Mucosa of gallbladder (tissue), 1 donor: ENCODE measurements around the gene MBTPS1. TPM values are rescaled to one million over a fixed set of nuclear protein-coding genes. Genes with fewer than 3 reads are reported as not detected.
"Not testable (repeated sequence)": the region's sequence is repeated elsewhere in the genome, so short reads cannot be mapped to it uniquely, and the experiment has no call there.

Source experiments
- DNase-seq: peaks from one replicate; pipeline ENCODE4 v3.0.0-alpha.2; 2020; ENCODE audit warnings: low spot score
- total RNA-seq: library from RNA; stranded (reverse); gene quantifications from one replicate; pipeline ENCODE4 v1.2.1, GENCODE V29; 2021
- donor health status: DM: no; HTN: no; CAD: no.

The MBTPS1 gene
- total RNA-seq, 1 donor from 2014 or later: 87.6 TPM

DNA sequence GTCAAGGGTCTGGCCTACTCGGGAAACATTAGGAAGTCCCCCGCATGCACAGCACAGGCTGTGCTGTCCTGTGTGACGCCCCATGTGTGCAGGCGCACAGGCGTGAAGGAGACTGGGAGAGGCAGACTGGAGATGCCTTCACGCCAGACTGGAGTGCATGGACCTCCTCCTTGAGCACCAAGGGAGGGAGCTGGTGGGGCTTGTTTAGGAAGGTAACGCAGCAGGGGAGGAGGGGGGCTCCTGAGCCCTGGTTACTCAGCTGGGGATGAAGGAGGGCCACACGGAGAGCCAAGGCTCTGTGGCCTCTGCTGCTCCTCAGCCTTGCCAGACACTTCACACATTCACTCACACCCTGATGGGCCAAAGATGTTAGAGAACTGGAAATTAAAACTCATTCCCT, 20.5 kb upstream of the MBTPS1 start:
- no peak for DNase-seq

GRCh38 chr16:84136331-84137125, 19.8 kb upstream of the MBTPS1 start:
- no peak for DNase-seq

GRCh38 chr16:84132527-84133285, 16.0 kb upstream of the MBTPS1 start:
- no peak for DNase-seq

DNA sequence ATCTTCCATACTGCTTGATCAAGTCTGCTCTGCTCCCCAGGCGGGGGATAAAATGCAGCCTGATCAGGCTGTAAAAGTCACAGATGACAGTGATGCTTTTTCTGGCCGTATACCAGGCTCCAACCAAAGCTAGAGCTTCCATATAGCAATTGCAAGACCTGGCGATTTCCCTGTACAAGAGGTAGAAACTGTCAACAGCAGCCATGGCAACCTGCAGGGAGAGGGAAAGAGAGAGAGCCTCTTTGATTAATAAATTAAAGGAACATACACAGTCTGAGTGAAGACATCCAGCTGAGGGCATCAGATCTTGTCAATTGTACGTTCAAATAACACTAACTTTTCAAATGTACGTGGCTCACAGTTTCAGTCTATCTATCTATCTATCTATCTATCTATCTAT, 14.4 kb upstream of the MBTPS1 start:
- DNase-seq: no peak

- no peak for DNase-seq
Observed at GRCh38 chr16:84124257-84125073, 7.7 kb upstream of the MBTPS1 start.

DNA sequence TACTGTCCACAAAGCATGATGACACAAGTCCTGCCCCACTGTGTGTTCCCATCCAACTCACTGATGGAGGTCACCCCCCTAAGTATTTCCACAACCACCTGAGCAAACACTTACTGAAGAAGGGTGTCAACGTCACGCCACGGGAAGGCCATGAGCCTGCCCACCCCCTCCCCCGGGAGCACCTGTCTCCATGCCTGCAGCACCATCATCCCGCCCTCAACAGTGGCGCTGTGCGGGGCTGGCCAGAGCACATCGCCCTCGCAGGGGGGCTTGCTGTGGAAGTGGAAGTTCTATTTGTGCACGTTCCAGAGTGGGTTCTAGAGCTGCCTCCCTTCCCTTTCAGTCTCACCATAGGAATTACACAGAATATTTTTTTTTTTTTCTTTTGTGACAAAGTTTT, 4.3 kb upstream of the MBTPS1 start:
- no peak for DNase-seq

DNA sequence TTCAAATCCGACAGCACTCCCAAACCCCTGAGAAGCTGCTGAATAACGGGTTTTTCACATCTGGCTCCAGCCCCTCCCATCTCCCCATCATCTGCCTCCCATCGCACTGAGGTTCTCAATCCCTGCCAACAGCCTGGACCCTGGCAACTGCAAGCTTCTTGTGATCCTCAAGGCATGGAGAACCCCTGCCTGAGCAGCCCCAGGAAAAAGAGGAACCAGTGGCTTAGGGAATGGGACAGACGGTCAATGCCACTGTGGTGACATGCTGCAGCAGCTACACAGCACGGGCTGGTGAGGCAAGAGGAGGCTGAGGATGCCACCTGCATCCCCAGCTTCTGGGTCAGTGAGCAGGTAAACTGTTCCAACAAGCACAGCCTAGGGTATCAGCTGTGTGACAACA, 3.3 kb upstream of the MBTPS1 start:
- no peak for DNase-seq

GRCh38 chr16:84119368-84119767, 2.6 kb upstream of the MBTPS1 start:
- DNase-seq: no peak

DNA sequence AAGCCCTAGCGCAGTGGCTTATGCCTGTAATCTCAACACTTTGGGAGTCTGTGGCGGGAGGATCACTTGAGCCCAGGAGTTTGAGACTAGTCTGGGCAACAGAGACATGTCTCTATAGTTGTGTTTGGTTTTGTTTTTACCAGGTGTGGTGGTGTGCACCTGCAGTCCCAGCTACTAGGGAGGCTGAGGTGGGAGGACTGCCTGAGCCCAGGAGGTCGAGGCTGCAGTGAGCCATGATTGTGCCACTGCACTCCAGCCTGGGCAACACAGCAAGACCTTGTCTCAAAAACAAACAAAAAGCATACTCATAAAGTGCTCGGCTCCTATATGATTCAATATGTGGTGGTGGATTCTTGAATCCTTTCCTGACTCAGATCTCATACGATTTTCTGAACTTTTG, 1.6 kb upstream of the MBTPS1 start:
- DNase-seq: not testable (repeated sequence)

GRCh38 chr16:84117494-84117843, 727 bp upstream of the MBTPS1 start:
- DNase-seq: no peak

DNA sequence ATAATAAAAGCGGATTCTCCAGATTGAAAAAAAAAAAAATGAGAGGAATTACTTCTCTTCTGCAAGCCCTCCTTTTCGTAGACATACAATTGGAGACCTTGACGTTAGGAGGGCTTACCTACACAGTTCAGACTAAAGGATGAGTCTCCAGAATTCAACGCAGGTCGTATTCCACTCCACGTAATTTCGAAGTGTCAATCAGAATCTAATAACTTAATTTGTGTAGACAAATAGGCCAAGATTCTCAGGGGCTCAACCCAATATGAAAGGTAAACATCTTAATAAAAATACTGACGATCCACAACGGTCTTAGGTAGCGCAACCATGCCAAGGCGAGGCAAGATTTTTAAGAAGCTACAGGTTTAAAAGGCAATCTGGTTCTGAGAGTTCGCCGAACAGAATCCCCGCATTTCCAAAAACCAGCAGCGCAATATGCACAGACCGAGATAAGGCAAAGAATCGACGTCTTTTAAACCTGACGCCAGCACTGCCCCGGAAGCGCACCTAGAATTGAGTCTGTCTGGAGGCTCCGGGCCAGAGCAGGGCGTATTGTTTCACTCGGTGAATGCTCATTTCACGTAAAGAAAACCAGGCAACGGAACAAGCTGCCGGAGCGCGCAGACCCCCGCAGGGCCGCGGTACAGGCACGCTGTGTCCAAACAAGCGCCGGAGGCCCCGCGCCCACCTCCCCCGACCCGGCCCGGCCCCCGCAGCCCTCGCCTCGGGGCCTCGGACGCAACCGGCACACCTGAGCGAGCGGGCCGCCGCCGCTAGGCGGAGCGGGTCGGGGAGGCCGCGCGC, 623 bp downstream of the MBTPS1 start:
- DNase-seq: peak; percentile 49

- DNase-seq: not testable (repeated sequence)
Observed at GRCh38 chr16:84111949-84112348, 4.8 kb downstream of the MBTPS1 start.

- DNase-seq: no peak
Observed at GRCh38 chr16:84111525-84111924, 5.2 kb downstream of the MBTPS1 start.

- no peak for DNase-seq
Observed at GRCh38 chr16:84110527-84110926, 6.2 kb downstream of the MBTPS1 start.

GRCh38 chr16:84109598-84110335, 7.0 kb downstream of the MBTPS1 start:
- no peak for DNase-seq

DNA sequence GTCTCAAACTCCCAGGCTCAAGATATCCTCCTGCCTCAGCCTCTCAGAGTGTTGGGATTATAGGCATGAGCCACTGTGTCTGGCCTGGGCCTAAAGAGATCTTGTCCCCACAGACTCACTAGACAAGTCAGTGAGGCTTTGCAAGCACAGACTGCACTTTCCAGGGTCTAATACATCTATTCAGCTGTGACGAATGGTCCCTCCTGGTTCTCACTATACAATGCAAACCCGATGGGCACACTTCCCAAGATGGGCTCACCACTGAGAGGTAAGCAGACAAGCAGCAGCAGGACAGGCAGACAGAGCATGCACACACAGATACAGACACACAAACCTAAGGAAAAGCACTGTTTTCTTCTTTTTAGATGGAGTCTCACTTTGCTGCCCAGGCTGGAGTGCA, 8.8 kb downstream of the MBTPS1 start:
- no peak for DNase-seq

DNA sequence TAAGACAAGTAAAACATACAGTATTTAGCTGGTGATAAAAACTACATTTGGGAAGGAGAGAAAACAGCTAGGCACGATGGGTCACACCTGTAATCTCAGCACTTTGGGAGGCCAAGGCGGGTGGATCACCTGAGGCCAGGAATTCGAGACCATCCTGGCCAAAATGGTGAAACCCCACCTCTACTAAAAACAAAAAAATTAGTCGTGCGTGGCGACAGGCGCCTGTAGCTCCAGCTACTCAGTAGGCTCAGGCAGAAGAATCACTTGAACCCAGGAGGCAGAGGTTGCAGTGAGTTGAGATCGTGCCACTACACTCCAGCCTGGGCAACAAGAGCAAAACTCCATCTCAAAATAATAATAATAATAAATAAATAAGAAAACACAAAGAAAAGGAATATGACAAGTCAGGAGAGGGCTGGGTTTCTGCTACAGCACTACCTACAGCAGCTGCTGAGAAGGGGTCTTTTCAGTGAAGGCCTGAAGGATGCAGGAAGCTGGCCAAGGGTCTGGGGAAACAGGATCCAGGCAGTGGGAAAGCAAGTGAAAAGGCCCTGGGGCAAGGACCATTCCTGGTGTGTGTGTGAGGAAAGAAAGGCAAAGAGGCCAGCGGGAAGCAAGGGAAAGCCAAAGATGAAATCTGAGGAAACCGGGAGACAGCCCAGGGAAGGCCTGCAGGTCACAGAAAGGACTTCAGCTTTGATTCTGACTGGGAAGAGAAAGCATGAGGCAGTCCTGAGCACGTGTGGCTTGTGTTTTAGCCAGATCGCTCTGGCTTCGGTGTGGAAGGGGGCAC, 10.6 kb downstream of the MBTPS1 start:
- DNase-seq: no peak

GRCh38 chr16:84105301-84105815, 11.4 kb downstream of the MBTPS1 start:
- no peak for DNase-seq

DNA sequence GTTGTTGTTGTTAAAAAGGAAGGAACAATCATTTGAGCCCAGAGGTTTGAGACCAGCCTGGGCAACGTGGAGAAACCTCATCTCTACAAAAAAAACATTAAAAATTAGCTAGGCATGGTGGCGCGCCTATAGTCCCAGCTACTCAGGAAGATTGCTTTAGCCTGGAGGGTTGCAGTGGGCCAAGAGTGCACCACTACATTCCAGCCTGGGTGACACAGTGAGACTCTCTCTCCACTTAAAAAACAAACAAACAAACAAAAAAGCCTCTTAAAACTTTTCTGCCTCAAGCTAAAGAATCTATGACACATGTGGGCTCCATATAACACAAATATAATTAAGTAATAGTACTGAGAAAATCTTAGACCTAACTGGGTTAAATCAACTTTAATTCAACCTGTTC, 12.5 kb downstream of the MBTPS1 start:
- DNase-seq: no peak

- DNase-seq: no peak
Observed at GRCh38 chr16:84103678-84104077, 13.1 kb downstream of the MBTPS1 start.
